Stimulated activated CD8-positive, alpha-beta memory T cell treated with anti-CD3 and anti-CD28 coated beads, Interleukin-7, amount 100 ng/mL, for 4 hours (primary cell): ENCODE data around the gene EIF4E2.

Source experiments
- DNase-seq, 2 donors: peaks; one replicate each; pipeline ENCODE4 v3.0.0-alpha.2; 2020; ENCODE audit warnings: low read depth in 2 of 2

Gene EIF4E2

GRCh38 chr2:232538671-232539070 is 11.8 kb upstream of the EIF4E2 start:
- no peak for DNase-seq

DNA sequence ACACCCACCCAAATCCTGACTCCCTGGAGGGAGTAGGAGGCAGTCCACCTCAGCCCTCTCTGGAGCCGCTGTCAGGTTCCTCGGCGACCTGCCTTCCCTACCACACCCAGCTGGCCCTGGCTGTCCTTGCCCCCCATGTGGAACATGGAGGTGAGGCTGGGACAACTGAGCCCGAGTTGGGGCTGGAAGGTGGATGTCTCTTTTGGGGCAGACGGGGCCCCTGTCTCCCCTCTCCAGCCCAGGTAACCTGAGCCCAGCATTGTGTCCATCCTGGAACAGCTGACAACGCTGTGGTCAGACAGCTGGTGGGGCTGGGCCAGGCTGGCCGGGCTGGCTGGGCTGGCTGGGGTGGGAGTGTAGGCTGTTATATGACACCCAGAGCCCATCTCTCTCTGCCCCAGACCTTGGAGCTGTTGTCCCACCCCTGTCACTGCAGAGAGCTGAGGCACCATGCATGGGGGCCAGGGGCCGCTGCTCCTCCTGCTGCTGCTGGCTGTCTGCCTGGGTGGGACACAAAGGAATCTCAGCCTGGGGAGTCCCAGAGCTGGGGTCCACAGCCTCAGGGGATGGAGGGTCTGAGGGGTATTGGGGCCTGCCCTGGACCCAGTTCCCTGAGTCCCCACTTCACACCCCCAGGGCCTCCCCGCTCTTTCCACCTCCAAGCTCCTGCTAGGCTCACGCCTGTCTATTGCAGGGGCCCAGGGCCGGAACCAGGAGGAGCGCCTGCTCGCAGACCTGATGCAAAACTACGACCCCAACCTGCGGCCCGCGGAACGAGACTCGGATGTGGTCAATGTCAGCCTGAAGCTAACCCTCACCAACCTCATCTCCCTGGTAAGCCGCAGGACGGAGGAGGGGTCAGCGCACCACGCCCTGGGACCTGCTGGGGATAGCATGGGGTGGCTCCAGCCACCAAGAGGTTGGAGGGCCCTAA is 10.9 kb upstream of the EIF4E2 start, which contains the start of gene CHRNG:
Gene CHRNG, plus strand, starts transcription at position 395 of the 934 bp plus-strand sequence. Its CDS starts 56 bp downstream, at position 451.
- no peak for DNase-seq

DNA sequence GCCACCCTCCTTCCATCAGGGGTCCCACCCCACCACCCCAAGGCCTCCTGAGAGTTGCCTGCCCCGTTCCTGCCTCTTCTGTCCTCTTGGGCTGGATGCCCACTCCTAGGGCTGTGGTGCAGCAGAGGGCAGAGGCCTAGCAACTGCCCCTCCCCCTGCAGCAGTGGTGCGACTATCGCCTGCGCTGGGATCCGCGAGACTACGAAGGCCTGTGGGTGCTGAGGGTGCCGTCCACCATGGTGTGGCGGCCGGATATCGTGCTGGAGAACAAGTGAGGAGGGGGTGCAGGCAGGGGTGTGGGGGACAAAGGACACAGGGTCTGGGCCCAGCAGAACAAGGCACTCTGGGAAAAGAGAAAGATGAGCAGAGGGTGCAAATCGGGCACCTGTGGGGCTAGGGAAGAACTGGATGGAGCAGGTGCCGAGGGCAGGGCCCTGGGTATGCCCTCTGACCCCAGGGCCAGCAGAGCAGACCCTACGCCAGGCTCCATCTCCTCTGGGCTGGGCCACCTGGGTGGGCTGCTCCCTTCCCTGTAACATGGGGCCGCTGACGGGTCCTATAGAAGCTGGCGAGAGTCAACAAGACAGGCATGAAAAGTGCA is 9.9 kb upstream of the EIF4E2 start:
- DNase-seq, result no peak

DNA sequence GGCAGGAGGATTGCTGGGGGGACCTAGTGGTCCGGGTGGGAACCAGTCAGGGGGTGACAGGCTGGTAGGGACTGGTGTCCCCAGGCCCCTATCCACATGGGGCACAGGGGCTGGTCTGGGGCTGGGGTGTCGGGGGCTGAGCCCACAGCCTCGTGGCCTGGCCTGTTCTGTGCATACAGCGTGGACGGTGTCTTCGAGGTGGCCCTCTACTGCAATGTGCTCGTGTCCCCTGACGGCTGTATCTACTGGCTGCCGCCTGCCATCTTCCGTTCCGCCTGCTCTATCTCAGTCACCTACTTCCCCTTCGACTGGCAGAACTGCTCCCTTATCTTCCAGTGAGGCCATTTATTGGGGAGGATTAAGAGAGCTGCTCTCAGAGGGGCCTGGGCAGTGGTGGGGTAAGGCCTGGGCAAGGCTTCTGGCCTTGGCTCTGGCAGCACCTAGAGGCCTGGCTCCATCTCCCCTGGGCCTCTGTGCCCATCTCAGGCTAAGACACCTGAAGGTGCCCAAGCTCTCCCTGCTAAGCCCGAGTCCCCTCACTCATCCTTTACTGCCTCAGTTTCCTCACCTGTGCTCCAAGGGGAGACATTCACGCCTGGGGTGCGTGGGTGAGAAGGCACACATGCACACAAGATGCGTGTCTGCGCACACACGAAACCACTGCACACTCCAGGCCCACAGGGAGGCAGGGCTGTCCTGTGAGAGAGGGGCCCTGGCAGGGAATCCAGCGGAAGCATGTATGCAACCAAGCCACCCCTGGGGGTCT is 9.1 kb upstream of the EIF4E2 start:
- no peak for DNase-seq

- no peak for DNase-seq
These were observed 8.4 kb upstream of the EIF4E2 start for GRCh38 chr2:232541961-232542714.

- no peak for DNase-seq
These were observed 7.6 kb upstream of the EIF4E2 start for GRCh38 chr2:232542715-232543467.

- no peak for DNase-seq
These were observed 7.0 kb upstream of the EIF4E2 start for GRCh38 chr2:232543491-232543890.

DNA sequence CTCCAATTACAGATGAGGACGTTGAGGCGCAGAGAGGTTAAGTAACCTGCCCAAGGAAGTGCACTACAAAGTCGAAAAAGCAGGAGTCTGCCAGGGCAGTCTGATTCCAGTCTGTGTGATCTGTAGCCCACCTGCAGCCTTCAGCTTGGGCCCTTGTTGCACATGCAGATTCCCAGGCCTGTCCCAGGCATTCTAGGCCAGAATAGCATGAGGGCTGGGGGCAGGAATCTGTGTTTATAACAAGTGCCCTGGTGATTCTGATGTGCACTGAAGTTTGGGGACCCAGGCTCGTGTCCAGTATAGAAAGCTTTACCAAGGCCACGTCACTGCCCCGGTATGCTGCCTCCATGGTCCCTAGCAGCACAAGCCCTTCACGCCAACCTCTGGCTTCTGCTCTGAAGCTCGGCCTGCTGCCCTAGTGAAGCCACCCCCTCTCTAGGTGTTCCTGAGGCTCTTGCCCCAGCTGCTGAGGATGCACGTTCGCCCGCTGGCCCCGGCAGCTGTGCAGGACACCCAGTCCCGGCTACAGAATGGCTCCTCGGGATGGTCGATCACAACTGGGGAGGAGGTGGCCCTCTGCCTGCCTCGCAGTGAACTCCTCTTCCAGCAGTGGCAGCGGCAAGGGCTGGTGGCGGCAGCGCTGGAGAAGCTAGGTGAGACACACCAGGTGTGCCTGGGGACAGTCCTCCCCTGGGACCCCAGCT is 6.4 kb upstream of the EIF4E2 start:
- DNase-seq, result no peak

- no peak for DNase-seq
These were observed 5.8 kb upstream of the EIF4E2 start for GRCh38 chr2:232544674-232545073.

DNA sequence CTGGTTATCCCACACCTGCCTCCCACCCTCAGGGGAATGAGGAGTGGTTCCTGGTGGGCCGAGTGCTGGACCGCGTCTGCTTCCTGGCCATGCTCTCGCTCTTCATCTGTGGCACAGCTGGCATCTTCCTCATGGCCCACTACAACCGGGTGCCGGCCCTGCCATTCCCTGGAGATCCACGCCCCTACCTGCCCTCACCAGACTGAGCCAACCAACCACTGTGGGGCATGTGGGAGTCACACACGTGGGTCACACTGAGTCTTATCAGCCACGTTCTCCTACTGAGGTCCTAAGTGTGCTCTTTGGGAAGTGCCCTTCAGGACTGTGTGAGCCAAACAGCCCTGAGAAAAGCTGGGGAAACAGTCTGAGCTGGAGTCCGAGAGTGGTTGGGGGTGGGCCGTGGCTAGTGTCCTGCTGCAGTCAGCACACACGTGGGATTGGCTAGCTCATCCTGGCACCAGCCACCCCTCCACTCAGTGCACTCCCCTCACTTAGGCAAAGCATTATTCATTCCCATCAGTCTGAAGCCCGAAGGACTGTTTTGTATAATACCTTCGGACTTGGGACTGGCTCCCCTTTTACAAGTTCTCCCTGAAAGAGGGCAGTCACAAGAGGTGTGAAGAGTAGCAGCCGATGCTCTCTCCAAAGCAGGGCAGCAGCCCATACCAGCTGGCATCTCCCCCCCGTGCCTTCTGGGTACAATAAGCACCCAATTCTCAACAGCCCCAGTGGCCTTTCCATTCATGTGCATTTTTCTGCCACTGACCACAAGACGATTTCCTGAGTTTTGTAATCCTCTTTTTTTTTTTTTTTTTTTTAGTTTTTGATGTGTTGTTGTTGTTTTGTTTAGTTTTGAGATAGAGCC is 4.7 kb upstream of the EIF4E2 start:
- DNase-seq, result no peak

- DNase-seq, result no peak
These were observed 2.5 kb upstream of the EIF4E2 start for GRCh38 chr2:232547991-232548390.

- no peak for DNase-seq
These were observed 685 bp upstream of the EIF4E2 start for GRCh38 chr2:232549655-232550353.

DNA sequence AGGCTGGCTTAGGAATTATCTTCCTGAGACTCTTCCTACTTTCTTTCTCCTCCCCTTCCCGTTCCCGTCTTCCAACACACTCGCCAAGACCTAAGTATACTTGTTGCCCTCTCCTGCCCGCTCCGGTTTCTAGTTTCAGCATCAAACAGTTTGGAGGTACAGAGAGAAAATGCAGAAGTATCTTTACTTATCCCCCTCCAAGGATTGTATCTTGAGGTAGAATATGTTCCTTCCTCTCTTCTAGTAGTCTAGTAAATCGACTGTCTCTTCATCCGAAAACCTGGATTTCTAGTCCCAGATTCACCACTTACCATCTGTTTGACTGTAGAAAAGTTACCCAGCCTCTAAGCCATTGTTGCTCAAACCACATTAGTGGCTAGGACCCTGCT is 755 bp downstream of the EIF4E2 start:
- DNase-seq, result no peak

- DNase-seq, result no peak
These were observed 1.3 kb downstream of the EIF4E2 start for GRCh38 chr2:232551776-232552175.

GRCh38 chr2:232556426-232556825 is 5.9 kb downstream of the EIF4E2 start:
- DNase-seq, result no peak

DNA sequence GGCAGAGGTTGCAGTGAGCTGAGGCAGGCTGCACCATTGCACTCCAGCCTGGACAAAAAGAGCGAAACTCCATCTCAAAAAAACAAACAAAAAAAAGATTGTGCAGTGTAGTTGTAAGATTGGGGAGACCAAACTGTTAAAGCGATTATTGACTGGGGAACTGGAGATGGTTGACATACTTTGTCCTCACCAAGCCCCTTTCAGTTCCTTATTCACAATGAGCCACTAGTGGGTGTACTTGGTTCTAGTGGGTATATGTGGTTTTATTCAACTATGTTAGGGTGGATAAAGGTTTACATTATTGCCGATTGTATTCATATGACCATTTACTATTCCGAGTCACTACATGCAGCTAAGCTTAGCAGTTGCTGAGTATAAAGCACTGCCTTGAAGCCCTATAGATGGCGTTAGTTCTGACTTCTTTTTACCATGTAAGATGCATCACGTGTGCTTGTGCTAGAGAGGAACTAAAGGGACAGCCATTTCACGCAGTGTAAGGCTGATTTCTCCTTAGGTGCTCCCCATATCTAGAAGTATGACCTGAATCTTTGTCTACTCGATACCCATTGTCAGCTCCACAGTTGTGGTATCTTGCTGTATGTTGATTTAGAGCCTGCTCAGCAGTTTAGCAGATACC is 12.1 kb downstream of the EIF4E2 start:
- no peak for DNase-seq

GRCh38 chr2:232563580-232563979 is 13.1 kb downstream of the EIF4E2 start:
- DNase-seq, result no peak

GRCh38 chr2:232567721-232568120 is 17.2 kb downstream of the EIF4E2 start:
- no peak for DNase-seq
